ENCODE measurements around the gene MED16. TPM values are rescaled to one million over a fixed set of nuclear protein-coding genes. Genes with fewer than 3 reads are reported as not detected.

Gene MED16
- total RNA-seq, 1 experiment from 2014 or later = 83.1 TPM

- Histone ChIP-seq H4K20me1 (ENCODE audit: control insufficient read depth, insufficient read depth, insufficient read length) (no peaks in the 10 kb centered on the region), H3K4ac (ENCODE audit: low read depth, low read length) (no peak overlapping the region), H2BK120ac (ENCODE audit: low read depth, low read length, poor library complexity, severe bottlenecking) (no peak overlapping the region), H3K27me3 (ENCODE audit: insufficient read depth, low read length) (no peaks in the 10 kb centered on the region), H3K56ac (ENCODE audit: insufficient read length, low read depth, low read length) (no peak overlapping the region), H2AFZ (ENCODE audit: low read length) (no peak overlapping the region), H3K4me2 (ENCODE audit: insufficient read depth, insufficient read length, low read length) (no peak overlapping the region), H2BK12ac (ENCODE audit: insufficient read length, low read depth, low read length) (no peak overlapping the region), H2BK20ac (ENCODE audit: low read depth, low read length, poor library complexity, severe bottlenecking) (no peak overlapping the region), H3K79me2 (ENCODE audit: insufficient read depth, low read length) (no peaks in the 10 kb centered on the region), H3K23me2 (ENCODE audit: insufficient read length, low read depth, low read length, poor library complexity, severe bottlenecking) (no peaks in the 10 kb centered on the region), H4K5ac (ENCODE audit: insufficient read length, low read depth, low read length) (no peak overlapping the region), H3K14ac (ENCODE audit: insufficient read depth, low read length) (no peak overlapping the region), H3K18ac (ENCODE audit: insufficient read length, low read depth, low read length) (no peak overlapping the region), H2AK5ac (ENCODE audit: insufficient read length, low read length) (no peak overlapping the region), H2BK15ac (ENCODE audit: low read depth, low read length) (no peak overlapping the region), H3K9ac (ENCODE audit: extremely low read depth, insufficient read length, low read length) (no peak overlapping the region), H4K8ac (replicated peaks; ENCODE audit: insufficient read length, low read depth, low read length) (no peak overlapping the region), H3K9me3 (ENCODE audit: control insufficient read depth, low read depth, low read length) (no peaks in the 10 kb centered on the region), H3K4me1 (ENCODE audit: insufficient read depth, low read length) (no peaks in the 10 kb centered on the region), H3K23ac (ENCODE audit: insufficient read length, low read depth, low read length) (no peak overlapping the region), H3K79me1 (ENCODE audit: insufficient read depth, low read depth, low read length, poor library complexity, severe bottlenecking) (no peaks in the 10 kb centered on the region), H2BK5ac (ENCODE audit: insufficient read length, low read length) (no peak overlapping the region), H3T11ph (ENCODE audit: low read length) (no peak overlapping the region), H4K91ac (ENCODE audit: insufficient read length, low read depth, low read length) (no peak overlapping the region), H3K27ac (ENCODE audit: insufficient read length, low read depth, low read length) (no peak overlapping the region)
- TF ChIP-seq, protein P1, sequence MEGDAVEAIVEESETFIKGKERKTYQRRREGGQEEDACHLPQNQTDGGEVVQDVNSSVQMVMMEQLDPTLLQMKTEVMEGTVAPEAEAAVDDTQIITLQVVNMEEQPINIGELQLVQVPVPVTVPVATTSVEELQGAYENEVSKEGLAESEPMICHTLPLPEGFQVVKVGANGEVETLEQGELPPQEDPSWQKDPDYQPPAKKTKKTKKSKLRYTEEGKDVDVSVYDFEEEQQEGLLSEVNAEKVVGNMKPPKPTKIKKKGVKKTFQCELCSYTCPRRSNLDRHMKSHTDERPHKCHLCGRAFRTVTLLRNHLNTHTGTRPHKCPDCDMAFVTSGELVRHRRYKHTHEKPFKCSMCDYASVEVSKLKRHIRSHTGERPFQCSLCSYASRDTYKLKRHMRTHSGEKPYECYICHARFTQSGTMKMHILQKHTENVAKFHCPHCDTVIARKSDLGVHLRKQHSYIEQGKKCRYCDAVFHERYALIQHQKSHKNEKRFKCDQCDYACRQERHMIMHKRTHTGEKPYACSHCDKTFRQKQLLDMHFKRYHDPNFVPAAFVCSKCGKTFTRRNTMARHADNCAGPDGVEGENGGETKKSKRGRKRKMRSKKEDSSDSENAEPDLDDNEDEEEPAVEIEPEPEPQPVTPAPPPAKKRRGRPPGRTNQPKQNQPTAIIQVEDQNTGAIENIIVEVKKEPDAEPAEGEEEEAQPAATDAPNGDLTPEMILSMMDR (conservative IDR thresholded peaks at IDR 0.05) = no peak
- H3K36me3 Mint-ChIP-seq (ENCODE audit: insufficient read depth in 1 of 3, low read depth in 3 of 3) = peaks cover 20 to 43% (median 30%) of the 10 kb centered on the region in 3 experiments
- H3K27me3 Mint-ChIP-seq (ENCODE audit: low read depth) = peaks cover 8% of the 10 kb centered on the region; the same call in 1 of the 2 replicates
- H3K9me3 Mint-ChIP-seq = peaks cover 3 to 7% of the 10 kb centered on the region in 2 experiments; a peak in 4 of 5 replicates
- no peak for DNase-seq
- peak overlapping the region; percentile 7 to 64 (median 46); a peak in 2 of 7 replicates for H3K27ac Mint-ChIP-seq
- WGBS (ENCODE audit: extremely low coverage, insufficient read length, low lambda C conversion rate) = no CpG with 5 or more reads among the region's 16 CpGs
- H3K4me3 Mint-ChIP-seq = 0 out of 5 replicates have a peak overlapping the region, but pooled peaks of 1 of the 2 experiments have one; percentile 29
- peaks cover 8 to 27% of the 10 kb centered on the region in 2 experiments for H3K4me1 Mint-ChIP-seq
These were observed 25.6 kb downstream of the MED16 start for GRCh38 chr19:867301-867793.

All from H9 (cell line).